ENCODE measurements around the gene NOTCH1.

The NOTCH1 gene

GRCh38 chr9:136482046-136482792, 63.6 kb downstream of the NOTCH1 start:
- peak; percentile 25 for DNase-seq

DNA sequence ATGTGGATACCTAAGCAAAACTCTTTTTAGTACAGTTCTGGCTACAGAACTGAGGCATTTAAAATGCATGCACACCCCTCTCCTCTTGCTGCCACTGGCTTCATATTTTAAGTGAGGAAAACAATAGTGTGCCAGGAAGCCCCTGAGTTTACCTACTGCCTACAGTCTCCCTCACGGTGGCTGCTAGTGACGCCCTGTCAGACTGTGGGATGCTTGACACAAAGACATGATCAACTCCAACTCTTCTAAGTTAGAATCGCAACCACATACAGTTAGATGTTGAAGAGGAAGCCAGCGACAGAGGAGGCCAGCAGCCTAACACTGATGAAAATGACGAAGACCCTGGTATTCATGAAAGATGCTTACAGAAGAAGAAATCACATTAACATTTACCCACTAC, 64.3 kb downstream of the NOTCH1 start:
- no peak for DNase-seq

- no peak for DNase-seq
These were observed 69.3 kb downstream of the NOTCH1 start for GRCh38 chr9:136476369-136477150.

- no peak for DNase-seq
These were observed 70.6 kb downstream of the NOTCH1 start for GRCh38 chr9:136474974-136475865.

DNA sequence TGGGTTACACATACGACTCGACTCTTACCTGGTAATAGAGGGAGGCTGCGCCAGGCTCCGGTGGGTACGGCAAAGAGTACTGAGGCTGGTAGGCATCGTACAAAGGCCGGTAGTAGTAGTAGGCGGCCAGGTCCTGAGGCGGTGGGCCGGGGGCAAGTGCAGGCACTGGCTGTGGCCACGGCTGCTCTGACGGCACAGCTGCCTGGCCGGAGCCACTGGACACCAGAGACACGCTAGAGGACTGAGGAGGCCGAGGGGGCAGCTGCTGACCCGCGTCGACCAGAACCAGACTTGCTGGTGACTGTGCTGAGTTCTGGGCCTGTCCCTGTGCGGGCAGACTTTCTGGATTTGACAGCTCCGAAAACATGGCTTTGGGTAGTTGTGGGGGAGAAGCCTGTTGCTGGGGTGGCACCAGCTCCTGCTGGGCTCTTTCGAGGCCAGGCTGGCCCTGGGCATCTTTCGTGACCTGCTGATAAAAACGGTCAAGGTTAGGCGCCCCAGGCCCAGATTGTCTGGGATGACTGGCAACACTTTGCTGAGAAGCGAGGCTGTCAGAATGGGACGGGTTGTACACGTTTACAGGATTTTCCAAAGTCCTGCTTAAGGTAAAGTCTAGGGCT, 71.7 kb downstream of the NOTCH1 start:
- no peak for DNase-seq

DNA sequence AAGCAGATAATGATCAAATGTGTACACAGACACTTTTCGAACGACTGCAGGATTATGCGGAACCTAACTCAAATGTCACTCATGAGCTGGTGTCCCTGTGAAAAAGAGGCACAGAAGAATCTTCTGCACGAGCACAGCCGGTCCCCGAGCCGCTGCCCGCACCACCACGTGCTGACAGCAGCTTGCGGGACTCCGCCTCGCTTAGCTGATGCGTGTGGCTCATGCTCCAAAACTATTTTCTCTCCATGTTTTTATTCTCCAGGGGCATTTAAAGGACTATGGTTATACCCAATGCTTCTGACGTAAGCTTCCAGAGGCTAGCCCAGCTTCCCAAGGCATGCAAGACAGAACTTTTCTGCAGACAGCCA, 72.5 kb downstream of the NOTCH1 start:
- no peak for DNase-seq

DNA sequence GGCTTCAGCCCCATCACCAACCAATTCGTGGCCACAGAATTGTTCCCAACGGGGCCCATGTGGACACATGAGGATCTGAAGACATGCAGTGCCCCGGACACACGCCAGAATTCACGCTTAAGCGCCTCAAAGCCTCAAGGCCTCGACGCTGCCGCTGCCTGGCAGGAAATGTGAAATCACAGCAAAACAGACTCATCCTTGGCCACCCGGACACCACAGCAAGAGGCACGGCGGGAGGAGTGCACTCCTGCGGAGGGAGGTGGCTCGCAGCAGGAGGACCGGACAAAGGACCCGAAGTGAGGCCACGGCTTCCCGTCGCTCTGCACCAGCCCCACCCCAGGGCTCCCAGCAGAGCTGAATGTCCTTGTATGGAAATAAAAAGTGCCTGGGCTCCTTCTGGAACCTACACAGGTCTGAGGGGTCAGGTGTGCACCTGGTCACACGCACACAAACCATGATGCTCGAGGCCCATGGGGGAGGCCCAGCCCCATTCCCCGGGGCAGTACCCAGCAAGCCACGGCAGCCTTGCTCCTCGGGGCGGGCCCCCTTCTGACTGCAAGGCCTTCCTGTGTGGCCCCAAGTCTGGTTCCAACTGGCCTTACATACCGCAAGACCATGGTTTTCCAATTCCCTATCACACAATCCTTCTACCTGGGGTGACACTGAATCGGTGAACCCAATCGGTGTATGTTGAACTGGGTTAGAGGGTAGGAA, 73.1 kb downstream of the NOTCH1 start:
- no peak for DNase-seq

- DNase-seq = no peak
These were observed 73.9 kb downstream of the NOTCH1 start for GRCh38 chr9:136471802-136472487.

DNA sequence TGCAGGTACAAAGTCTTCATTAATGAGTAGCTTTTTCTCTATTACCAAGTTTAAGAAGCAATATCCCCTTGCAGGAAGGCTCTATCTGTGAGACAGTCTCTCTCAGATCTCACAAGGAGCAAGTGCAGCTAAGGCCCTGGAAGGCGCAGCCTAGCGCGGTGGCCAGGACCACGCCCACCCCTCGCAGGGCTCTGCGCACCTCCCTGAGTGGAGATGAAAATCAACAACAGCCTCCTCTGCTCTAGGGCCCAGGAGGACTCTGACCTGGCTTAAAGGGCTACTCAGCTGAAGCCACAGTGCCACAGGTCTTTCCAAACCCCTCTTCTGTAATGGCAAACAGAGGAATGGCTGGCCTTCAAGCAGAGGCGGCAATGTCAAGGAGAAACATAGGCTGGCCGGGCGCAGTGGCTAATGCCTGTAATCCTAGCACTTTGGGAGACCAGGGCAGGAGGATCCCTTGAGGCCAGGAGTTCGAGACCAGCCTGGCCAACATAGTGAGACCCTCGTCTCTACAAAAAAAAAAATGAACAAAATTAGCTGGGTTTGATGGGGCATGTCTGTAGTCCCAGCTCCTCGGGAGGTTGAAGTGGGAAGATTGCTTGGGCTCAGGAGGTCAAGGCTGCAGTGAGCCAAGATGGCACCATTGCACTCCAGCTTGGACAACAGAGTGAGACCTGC, 74.9 kb downstream of the NOTCH1 start:
- no peak for DNase-seq

- no peak for DNase-seq
These were observed 75.5 kb downstream of the NOTCH1 start for GRCh38 chr9:136470356-136470755.

DNA sequence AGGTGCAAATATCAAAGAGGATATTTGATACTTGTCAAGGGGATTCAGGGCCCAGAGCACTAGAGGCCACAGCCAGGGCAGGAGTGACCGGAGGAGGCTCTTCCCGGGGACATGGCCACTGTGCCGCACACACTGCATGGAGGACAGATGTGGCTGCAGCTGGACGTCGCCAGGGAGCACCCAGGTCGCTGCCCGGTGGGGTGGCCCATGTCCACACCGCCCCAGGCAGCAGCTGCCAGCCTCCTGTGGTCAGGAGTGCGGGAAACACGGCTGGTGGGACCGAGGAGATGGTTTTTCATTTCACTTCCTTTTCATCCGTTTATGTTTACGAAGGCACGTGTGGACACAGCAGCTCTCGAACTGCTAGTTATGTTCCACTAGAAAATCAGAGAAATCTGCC, 78.1 kb downstream of the NOTCH1 start:
- no peak for DNase-seq

DNA sequence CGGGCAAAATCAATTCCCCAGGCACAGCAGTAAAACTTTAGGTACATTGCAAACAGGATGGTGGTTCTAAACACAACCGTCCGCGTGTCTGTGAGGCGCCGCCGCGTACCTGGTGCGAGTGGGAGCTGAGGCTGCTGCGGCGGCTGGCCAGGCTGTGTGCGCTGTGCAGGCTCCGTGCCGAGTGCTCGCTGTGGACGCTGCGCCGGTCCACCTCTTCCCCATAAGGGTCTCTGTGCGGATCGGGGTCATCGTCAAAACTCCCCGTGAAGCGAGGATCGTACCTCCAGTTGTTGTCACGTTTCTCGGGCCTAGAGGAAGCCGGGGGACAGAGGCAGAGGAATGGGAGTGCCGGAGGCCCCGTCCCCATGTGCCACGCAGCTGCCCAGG, 79.7 kb downstream of the NOTCH1 start:
- DNase-seq = no peak

DNA sequence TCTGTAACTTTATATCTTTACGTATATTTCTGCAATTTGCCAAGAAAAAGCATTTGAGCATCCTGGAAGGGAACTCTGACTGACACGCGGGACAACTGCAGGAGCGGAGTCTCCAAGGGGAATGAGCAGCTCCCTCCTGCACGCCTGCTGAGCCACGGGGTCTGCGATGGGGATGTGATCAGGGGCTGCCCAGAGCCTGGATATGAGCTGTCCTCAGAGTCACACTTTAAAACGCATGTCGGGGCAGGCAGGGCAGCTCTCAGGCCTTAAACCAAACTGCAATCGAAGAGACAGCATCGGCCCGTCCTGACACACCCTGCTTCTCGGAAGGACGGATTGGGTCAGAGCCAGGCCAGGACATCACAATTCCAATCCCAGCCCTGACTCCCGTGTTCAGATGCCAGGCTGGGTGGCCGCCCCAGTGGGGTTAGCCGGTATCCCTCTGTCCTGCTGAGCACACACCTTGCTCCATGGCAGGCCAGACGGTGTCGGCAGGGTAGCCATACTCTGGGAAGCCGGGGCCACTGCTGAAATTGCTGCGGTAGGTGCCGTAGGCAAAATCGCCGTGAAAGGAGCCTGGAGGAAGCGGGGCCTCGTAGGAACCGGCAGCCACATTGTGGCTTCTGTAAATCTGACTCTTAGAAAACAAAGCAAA, 80.2 kb downstream of the NOTCH1 start:
- DNase-seq = no peak

- no peak for DNase-seq
These were observed 81.6 kb downstream of the NOTCH1 start for GRCh38 chr9:136464241-136464640.

DNA sequence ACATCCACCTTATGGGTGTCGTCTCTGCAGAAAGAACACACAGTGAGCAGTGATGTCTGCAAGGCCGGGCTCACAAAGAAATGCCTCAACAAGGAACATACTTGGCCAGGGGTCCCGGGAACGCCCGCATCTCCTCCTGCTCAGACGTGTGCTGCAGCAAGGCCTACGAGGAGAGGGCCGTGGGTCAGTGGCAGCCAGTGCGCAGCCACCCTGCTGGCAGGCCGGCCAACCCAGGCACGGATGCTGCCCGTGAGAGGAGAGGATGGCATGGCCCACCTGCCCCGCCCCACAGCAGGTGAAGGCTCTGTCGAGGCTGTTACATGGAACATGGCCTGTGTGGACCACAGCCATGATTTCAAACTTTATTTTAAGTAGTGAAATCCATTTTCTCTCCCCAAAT, 82.3 kb downstream of the NOTCH1 start:
- DNase-seq = no peak

DNA sequence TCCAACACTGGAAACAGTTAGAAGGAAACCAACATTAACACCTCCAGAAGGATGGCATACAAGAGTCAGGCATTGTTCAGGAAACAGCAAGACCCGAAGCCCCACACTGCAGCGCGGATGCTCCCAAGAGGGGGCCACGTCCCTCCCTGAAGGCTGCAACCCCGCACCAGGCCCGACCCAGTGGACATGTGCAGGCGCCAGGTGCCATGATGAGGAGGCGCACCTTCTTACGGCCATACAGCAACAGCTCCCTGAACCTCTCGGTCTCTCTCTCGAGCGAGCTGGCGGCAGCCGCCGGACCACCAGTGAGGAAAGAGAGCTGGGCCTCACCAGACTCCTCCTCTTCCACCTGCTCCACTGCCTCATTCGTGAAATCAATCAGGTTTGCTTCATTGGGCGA, 83.2 kb downstream of the NOTCH1 start:
- no peak for DNase-seq

DNA sequence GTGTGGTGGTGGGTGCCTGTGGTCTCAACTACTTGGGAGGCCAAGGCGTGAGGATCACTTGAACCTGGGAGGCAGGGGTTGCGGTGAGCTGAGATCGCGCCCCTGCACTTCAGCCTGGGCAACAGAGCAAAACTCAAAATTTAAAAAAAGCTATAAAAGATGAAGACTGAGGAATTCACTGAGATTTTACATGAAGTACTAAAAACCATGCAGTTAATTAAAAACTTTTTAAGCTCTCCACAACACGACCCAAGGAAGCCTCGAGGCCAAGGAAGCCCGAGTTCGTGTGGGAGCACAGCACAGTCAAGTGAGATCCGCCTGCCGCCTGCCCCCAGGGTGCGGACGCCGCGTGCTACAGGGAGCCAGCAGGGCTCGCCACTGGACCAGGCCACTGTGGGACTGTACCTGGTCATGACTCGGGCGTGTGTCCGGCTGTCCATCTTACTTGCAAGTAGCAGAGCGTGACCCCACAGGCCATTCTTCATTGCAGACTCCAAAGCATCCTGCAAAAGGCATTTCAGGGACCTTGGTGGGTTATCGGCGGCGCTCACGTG, 85.0 kb downstream of the NOTCH1 start:
- DNase-seq = no peak

DNA sequence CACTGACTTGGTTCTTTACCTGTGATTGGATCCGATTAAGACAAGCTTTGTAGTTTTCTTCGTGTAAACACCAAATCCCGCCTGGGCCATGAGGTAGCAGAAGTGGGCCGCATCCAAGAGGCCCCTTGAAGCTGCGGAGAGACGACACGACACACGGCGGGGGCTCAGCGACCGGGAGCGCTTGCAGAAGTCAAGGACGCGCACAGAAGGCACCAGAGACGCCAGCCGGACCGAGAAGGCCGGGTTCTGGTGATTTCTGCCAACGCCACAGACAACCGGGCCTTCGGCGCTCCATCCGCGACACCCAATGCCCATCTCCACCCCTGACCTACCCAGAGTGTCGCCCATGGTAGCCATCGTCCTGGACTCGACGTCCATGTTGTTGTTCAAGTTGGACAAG, 86.4 kb downstream of the NOTCH1 start:
- DNase-seq = no peak

- DNase-seq = no peak
These were observed 88.5 kb downstream of the NOTCH1 start for GRCh38 chr9:136457326-136457725.

- no peak for DNase-seq
These were observed 89.6 kb downstream of the NOTCH1 start for GRCh38 chr9:136456258-136456657.

Data from fibroblast of skin of right quadriceps (primary cell).